Measurements from ENCODE around the gene PSAP.

GRCh38 chr10:71846816-71847215 is 4.2 kb downstream of the PSAP start:
- no peak for TF ChIP-seq FOXM1 (IDR thresholded peaks at IDR 0.05; ENCODE audit: borderline replicate concordance)
- TF ChIP-seq ZNF384 (IDR thresholded peaks at IDR 0.05) = no peak
- TF ChIP-seq BHLHE40 (IDR thresholded peaks at IDR 0.05; ENCODE audit: borderline replicate concordance) = no peak
- no peak for TF ChIP-seq SUZ12 (IDR thresholded peaks at IDR 0.05)
- TF ChIP-seq HDGF (IDR thresholded peaks at IDR 0.05; ENCODE audit: borderline replicate concordance) = no peak
- TF ChIP-seq ELF4 (IDR thresholded peaks at IDR 0.05) = no peak
- no peak for TF ChIP-seq PKNOX1 (IDR thresholded peaks at IDR 0.05)
